Stimulated activated memory B cell treated with anti-CD40 and anti-IgM and Interleukin-4, amounts not matched to agents 10 μg/mL and 1 μg/mL and 100 μg/mL, for 72 hours (primary cell): ENCODE measurements around the gene SLAMF7.

Experiments used
- ATAC-seq: fragments of 150-1000 bp; cut with Tn5 transposase; 2 replicates; pipeline ENCODE4 v1.10.0; 2021
- H3K27ac Mint-ChIP-seq: one replicate; pipeline ENCODE4 v1.8.0; 2022; ENCODE audit warnings: mild to moderate bottlenecking, mixed read lengths
- H3K27me3 Mint-ChIP-seq: one replicate; pipeline ENCODE4 v1.8.0; 2022; ENCODE audit warnings: mixed read lengths
- H3K36me3 Mint-ChIP-seq: one replicate; pipeline ENCODE4 v1.8.0; 2022; ENCODE audit warnings: mixed read lengths
- H3K4me1 Mint-ChIP-seq: one replicate; pipeline ENCODE4 v1.8.0; 2022; ENCODE audit warnings: mixed read lengths
- H3K4me3 Mint-ChIP-seq: one replicate; pipeline ENCODE4 v1.8.0; 2022; ENCODE audit warnings: mild to moderate bottlenecking, moderate library complexity, mixed read lengths
- H3K9me3 Mint-ChIP-seq: one replicate; pipeline ENCODE4 v1.8.0; 2022; ENCODE audit warnings: mixed read lengths

The SLAMF7 gene

DNA sequence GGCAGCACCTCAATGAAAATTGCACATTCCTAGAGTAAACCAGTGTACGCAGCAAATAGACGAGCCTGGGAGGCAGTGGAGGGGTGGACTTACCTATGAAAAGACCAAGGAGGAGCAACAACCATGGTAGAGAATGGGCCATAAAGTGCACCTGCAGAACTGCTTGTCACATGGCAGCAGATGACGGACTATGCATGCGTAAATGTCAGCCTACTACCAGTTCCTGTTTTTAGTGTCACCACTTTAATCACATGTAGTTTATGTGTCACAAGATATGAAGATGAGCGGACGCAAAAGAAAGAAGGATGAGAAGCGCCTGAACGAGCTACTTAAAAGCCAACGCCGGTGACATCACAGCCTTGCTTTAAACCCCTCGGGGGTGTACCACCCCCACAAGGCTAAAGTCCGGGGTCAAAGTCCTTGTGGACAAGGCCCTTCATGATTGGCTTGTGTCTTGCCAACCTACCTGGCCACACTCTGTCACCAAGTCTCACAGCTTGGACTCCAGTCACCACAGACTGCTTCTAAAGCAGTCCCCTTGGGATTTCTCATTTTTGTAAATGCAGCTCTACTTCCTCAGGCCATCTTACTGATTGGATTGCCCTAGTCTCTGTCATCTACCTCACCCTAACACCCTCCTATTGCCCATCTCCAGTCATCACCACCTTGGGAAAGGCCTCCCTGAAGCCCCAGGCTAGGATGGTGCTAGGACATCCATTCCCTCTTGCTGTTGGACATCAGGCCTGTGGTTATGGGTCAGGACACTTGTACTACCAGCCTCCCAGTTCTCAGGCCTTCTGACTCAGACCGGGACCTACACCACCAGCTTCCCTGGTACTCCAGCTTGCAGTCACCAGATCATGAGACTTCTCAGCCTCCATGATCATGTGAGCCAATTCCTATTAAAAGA, 50.9 kb downstream of the SLAMF7 start:
- H3K4me3 Mint-ChIP-seq: peak overlapping the region; percentile 76
- ATAC-seq: peak; percentile 95
- H3K36me3 Mint-ChIP-seq: no peaks in the 10 kb centered on the region
- peak overlapping the region; percentile 100 for H3K27ac Mint-ChIP-seq
- peaks cover 50% of the 10 kb centered on the region for H3K4me1 Mint-ChIP-seq
- H3K27me3 Mint-ChIP-seq: no peaks in the 10 kb centered on the region
- no peaks in the 10 kb centered on the region for H3K9me3 Mint-ChIP-seq

GRCh38 chr1:160794376-160794775, 55.3 kb downstream of the SLAMF7 start:
- ATAC-seq: no peak
- H3K4me1 Mint-ChIP-seq: peaks cover 74% of the 10 kb centered on the region
- peak overlapping the region; percentile 98 for H3K27ac Mint-ChIP-seq
- H3K36me3 Mint-ChIP-seq: peaks cover 17% of the 10 kb centered on the region
- no peak overlapping the region for H3K4me3 Mint-ChIP-seq
- H3K9me3 Mint-ChIP-seq: no peaks in the 10 kb centered on the region
- H3K27me3 Mint-ChIP-seq: no peaks in the 10 kb centered on the region

DNA sequence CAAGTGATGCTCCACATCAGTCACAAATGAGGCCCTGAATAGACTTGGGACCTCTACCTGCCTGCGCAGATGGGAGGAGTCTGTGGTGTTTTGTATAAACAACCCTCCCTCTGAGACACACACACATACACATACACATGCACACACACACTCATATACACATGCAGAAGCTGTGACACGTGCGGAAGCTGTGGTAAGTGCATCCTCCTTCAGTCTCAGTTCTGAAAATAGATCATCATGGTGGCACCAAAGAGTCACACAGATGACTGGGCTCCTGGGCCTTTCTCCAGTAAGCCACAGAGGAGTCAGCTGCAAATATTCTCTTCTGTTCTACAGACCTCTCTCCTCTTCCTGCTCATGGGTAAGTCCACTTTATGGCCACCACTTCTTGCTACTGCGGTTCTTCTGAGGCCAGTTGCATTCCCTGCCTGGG, 56.9 kb downstream of the SLAMF7 start, which contains the start of gene LY9:
Gene LY9, plus strand, starts transcription at position 224 of the 433 bp plus-strand sequence. Its CDS starts 14 bp downstream, at position 238.
- Mint-ChIP-seq H3K4me1 (peaks cover 75% of the 10 kb centered on the region), H3K27ac (peak within 1 kb of the TSS; percentile 98), H3K27me3 (no peaks in the 10 kb centered on the region), H3K9me3 (no peaks in the 10 kb centered on the region), H3K36me3 (peaks cover 33% of the 10 kb centered on the region), H3K4me3 (peak within 1 kb of the TSS; percentile 97)
- ATAC-seq: peak; percentile 95

DNA sequence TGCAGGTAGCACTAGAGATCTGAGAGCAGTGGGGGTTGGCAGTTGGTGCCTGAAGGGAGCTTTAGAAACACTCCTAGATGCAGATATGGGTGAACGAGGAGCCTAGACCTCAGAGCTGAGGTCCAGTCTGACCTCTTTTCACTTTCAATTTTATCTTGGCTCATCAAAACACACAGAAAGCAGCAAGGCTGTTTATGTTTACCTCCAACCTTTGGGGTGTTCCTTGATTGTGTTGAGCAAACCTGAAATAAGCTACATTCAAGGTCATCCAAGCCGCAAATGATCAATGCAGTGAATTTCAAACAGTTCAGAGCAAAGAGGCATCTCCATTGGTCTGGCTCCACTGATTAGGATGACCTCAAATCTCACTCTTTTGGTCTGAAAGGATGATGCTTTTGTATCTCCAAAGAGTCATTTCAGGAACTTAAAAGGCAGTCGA, 58.2 kb downstream of the SLAMF7 start:
- H3K36me3 Mint-ChIP-seq: peaks cover 41% of the 10 kb centered on the region
- peak overlapping the region; percentile 98 for H3K27ac Mint-ChIP-seq
- peak overlapping the region; percentile 97 for H3K4me3 Mint-ChIP-seq
- H3K4me1 Mint-ChIP-seq: peaks cover 78% of the 10 kb centered on the region
- no peak for ATAC-seq
- no peaks in the 10 kb centered on the region for H3K27me3 Mint-ChIP-seq
- H3K9me3 Mint-ChIP-seq: no peaks in the 10 kb centered on the region

- H3K36me3 Mint-ChIP-seq: peaks cover 47% of the 10 kb centered on the region
Observed at GRCh38 chr1:160797861-160798273, 58.8 kb downstream of the SLAMF7 start.

GRCh38 chr1:160798439-160798838, 59.4 kb downstream of the SLAMF7 start:
- ATAC-seq: no peak
- H3K9me3 Mint-ChIP-seq: peaks cover 2% of the 10 kb centered on the region
- peak overlapping the region; percentile 98 for H3K27ac Mint-ChIP-seq
- H3K4me1 Mint-ChIP-seq: peaks cover 79% of the 10 kb centered on the region
- H3K36me3 Mint-ChIP-seq: peaks cover 52% of the 10 kb centered on the region
- H3K27me3 Mint-ChIP-seq: no peaks in the 10 kb centered on the region
- H3K4me3 Mint-ChIP-seq: peak overlapping the region; percentile 97

More at GRCh38 chr1:160797861-160798273, 58.8 kb downstream of the SLAMF7 start:
- H3K4me1 Mint-ChIP-seq: peaks cover 83% of the 10 kb centered on the region
- peaks cover 2% of the 10 kb centered on the region for H3K9me3 Mint-ChIP-seq
- H3K27me3 Mint-ChIP-seq: no peaks in the 10 kb centered on the region
- peak; percentile 34 for ATAC-seq
- H3K4me3 Mint-ChIP-seq: peak overlapping the region; percentile 97
- H3K27ac Mint-ChIP-seq: peak overlapping the region; percentile 98

DNA sequence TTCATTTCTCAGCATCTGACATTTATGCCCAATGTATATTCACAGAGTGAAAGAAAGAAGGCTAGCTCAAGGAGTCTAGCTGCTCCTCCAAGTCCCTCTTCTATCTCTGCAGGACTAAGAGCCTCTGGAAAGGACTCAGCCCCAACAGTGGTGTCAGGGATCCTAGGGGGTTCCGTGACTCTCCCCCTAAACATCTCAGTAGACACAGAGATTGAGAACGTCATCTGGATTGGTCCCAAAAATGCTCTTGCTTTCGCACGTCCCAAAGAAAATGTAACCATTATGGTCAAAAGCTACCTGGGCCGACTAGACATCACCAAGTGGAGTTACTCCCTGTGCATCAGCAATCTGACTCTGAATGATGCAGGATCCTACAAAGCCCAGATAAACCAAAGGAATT, 60.6 kb downstream of the SLAMF7 start:
- H3K4me1 Mint-ChIP-seq: peaks cover 77% of the 10 kb centered on the region
- no peaks in the 10 kb centered on the region for H3K27me3 Mint-ChIP-seq
- H3K4me3 Mint-ChIP-seq: peak overlapping the region; percentile 97
- H3K36me3 Mint-ChIP-seq: peaks cover 64% of the 10 kb centered on the region
- ATAC-seq: no peak
- H3K27ac Mint-ChIP-seq: peak overlapping the region; percentile 98
- peaks cover 2% of the 10 kb centered on the region for H3K9me3 Mint-ChIP-seq

DNA sequence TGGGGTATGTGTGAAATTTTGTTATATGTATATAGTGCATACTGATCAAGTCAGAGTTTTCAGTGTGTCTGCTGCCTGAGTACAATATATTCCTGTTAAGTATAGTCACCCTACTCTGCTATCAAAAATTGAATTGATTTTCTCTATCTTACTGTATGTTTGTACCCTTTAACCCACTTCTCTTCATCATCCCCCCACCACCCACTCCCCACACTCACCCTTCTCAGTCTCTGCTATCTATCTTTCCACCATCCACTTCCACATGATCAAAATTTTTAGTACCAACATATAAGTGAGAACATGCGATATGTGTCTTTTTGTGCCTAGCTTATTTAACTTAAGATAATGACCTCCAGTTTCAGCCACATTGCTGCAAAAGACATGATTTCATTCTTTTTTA, 61.1 kb downstream of the SLAMF7 start:
- no peaks in the 10 kb centered on the region for H3K27me3 Mint-ChIP-seq
- H3K4me3 Mint-ChIP-seq: peak overlapping the region; percentile 97
- H3K9me3 Mint-ChIP-seq: peaks cover 6% of the 10 kb centered on the region
- no peak for ATAC-seq
- H3K27ac Mint-ChIP-seq: peak overlapping the region; percentile 98
- H3K36me3 Mint-ChIP-seq: peaks cover 69% of the 10 kb centered on the region
- peaks cover 77% of the 10 kb centered on the region for H3K4me1 Mint-ChIP-seq

GRCh38 chr1:160800645-160801408, 61.8 kb downstream of the SLAMF7 start:
- H3K27ac Mint-ChIP-seq: peak overlapping the region; percentile 98
- peaks cover 76% of the 10 kb centered on the region for H3K36me3 Mint-ChIP-seq
- peaks cover 9% of the 10 kb centered on the region for H3K9me3 Mint-ChIP-seq

GRCh38 chr1:160801836-160802580, 63.0 kb downstream of the SLAMF7 start:
- H3K27ac Mint-ChIP-seq: peak overlapping the region; percentile 98
- peaks cover 86% of the 10 kb centered on the region for H3K36me3 Mint-ChIP-seq
- no peaks in the 10 kb centered on the region for H3K27me3 Mint-ChIP-seq
- peaks cover 16% of the 10 kb centered on the region for H3K9me3 Mint-ChIP-seq
- peak overlapping the region; percentile 26 for H3K4me3 Mint-ChIP-seq
- peaks cover 83% of the 10 kb centered on the region for H3K4me1 Mint-ChIP-seq
- no peak for ATAC-seq

More at GRCh38 chr1:160800645-160801408, 61.8 kb downstream of the SLAMF7 start:
- no peaks in the 10 kb centered on the region for H3K27me3 Mint-ChIP-seq
- H3K4me1 Mint-ChIP-seq: peaks cover 76% of the 10 kb centered on the region
- H3K4me3 Mint-ChIP-seq: peak overlapping the region; percentile 75
- ATAC-seq: peak; percentile 41
